ENCODE results near the gene CARS1. TPM values are rescaled to one million over a fixed set of nuclear protein-coding genes. Genes with fewer than 3 reads are reported as not detected.

CARS1 gene
- total RNA-seq, 1 donor from 2014 or later = 47.6 TPM

GRCh38 chr11:3041699-3042441, 15.4 kb downstream of the CARS1 start:
- no peak for DNase-seq (ENCODE audit: low spot score)
- H3K27me3 Mint-ChIP-seq (ENCODE audit: unreplicated experiment) = peaks cover 6% of the 10 kb centered on the region
- no peak overlapping the region for H3K27ac Mint-ChIP-seq (ENCODE audit: unreplicated experiment)
- H3K4me1 Mint-ChIP-seq (ENCODE audit: unreplicated experiment) = no peaks in the 10 kb centered on the region
- H3K9me3 Mint-ChIP-seq (ENCODE audit: unreplicated experiment) = no peaks in the 10 kb centered on the region
- H3K36me3 Mint-ChIP-seq (ENCODE audit: low read depth, unreplicated experiment) = peaks cover 14% of the 10 kb centered on the region
- no peak overlapping the region for H3K4me3 Mint-ChIP-seq (ENCODE audit: unreplicated experiment)
- TF ChIP-seq, protein P1, sequence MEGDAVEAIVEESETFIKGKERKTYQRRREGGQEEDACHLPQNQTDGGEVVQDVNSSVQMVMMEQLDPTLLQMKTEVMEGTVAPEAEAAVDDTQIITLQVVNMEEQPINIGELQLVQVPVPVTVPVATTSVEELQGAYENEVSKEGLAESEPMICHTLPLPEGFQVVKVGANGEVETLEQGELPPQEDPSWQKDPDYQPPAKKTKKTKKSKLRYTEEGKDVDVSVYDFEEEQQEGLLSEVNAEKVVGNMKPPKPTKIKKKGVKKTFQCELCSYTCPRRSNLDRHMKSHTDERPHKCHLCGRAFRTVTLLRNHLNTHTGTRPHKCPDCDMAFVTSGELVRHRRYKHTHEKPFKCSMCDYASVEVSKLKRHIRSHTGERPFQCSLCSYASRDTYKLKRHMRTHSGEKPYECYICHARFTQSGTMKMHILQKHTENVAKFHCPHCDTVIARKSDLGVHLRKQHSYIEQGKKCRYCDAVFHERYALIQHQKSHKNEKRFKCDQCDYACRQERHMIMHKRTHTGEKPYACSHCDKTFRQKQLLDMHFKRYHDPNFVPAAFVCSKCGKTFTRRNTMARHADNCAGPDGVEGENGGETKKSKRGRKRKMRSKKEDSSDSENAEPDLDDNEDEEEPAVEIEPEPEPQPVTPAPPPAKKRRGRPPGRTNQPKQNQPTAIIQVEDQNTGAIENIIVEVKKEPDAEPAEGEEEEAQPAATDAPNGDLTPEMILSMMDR (IDR thresholded peaks at IDR 0.05; ENCODE audit: unreplicated experiment) = no peak

DNA sequence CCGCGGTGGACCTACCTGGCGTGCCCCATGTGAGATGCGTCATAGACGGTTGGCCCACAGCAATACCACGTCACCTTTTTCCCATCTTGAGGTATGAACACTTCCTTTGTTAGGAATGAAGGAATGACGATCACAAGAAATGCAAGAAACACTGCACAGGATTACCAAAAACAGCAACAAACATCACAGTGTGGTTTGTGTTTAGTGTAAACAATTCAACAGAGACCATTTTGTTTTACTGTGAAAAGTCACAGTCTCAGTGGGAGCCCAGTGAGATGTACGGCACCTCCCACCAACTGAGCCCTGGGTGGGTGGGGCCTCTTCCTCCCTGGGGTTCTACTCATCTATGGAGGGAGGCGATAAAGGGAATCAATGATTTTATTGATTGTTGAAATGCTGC, 16.3 kb downstream of the CARS1 start:
- H3K36me3 Mint-ChIP-seq (ENCODE audit: low read depth, unreplicated experiment) = peaks cover 21% of the 10 kb centered on the region

GRCh38 chr11:3037945-3038271, 19.3 kb downstream of the CARS1 start:
- no peak for DNase-seq (ENCODE audit: low spot score)
- H3K9me3 Mint-ChIP-seq (ENCODE audit: unreplicated experiment) = no peaks in the 10 kb centered on the region
- TF ChIP-seq, protein P1 (IDR thresholded peaks at IDR 0.05; ENCODE audit: unreplicated experiment) = no peak
- H3K4me1 Mint-ChIP-seq (ENCODE audit: unreplicated experiment) = no peaks in the 10 kb centered on the region
- no peaks in the 10 kb centered on the region for H3K27me3 Mint-ChIP-seq (ENCODE audit: unreplicated experiment)
- H3K4me3 Mint-ChIP-seq (ENCODE audit: unreplicated experiment) = no peak overlapping the region
- H3K36me3 Mint-ChIP-seq (ENCODE audit: low read depth, unreplicated experiment) = peaks cover 21% of the 10 kb centered on the region
- no peak overlapping the region for H3K27ac Mint-ChIP-seq (ENCODE audit: unreplicated experiment)

More for the DNA sequence above, 16.3 kb downstream of the CARS1 start:
- H3K27me3 Mint-ChIP-seq (ENCODE audit: unreplicated experiment) = peaks cover 6% of the 10 kb centered on the region
- no peak for DNase-seq (ENCODE audit: low spot score)
- no peaks in the 10 kb centered on the region for H3K9me3 Mint-ChIP-seq (ENCODE audit: unreplicated experiment)
- H3K4me1 Mint-ChIP-seq (ENCODE audit: unreplicated experiment) = no peaks in the 10 kb centered on the region
- H3K27ac Mint-ChIP-seq (ENCODE audit: unreplicated experiment) = peak overlapping the region; percentile 59
- TF ChIP-seq, protein P1 (IDR thresholded peaks at IDR 0.05; ENCODE audit: unreplicated experiment) = no peak
- no peak overlapping the region for H3K4me3 Mint-ChIP-seq (ENCODE audit: unreplicated experiment)

DNA sequence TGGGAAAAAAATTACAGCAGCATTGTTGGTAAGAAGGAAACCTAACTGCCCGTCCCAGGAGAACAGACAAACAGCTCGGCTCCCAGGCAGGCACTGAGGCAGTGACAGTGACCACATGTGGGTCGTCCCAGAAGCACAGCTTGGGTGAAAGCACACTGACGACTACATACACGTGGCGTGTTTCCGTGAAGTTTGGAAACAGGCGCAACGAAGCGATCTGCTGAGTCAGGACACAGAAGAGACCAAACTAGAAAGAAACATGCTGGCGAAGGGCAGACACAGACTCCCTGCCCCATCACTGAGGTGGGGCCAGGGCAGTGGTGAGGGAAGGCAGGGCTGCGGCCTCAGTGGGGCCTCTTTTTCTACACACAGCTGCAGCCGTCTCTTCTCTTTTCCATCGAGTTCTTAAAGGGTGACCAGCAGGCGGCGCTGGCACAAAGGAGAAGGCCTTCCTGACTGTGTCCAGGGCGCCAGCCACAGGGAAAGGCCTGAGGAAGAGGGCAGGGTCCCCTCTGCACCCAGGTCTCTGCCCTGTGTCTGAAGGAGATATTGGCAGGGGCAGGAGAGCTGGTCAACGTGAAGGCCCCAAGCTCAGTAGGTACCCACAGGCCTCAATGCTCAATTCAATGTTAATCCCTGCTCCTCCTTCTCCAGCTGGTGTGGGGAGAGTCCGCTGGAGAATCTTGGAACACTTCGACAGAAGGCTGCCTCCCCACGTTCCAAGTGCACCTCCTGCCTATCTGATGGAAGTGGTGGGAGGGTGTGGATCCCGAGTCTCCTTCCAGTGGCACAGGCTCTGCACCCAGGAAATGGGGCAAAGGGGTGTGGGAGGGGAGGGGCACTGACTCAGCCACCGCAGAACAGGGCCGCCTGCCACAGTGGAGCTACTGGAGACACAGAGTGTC, 19.9 kb downstream of the CARS1 start:
- peak; percentile 84 for DNase-seq (ENCODE audit: low spot score)
- peak overlapping the region; percentile 7 for H3K27ac Mint-ChIP-seq (ENCODE audit: unreplicated experiment)

More for the DNA sequence above, 19.9 kb downstream of the CARS1 start:
- TF ChIP-seq, protein P1 (IDR thresholded peaks at IDR 0.05; ENCODE audit: unreplicated experiment) = peak; percentile 78
- H3K4me3 Mint-ChIP-seq (ENCODE audit: unreplicated experiment) = peak overlapping the region; percentile 73
- H3K36me3 Mint-ChIP-seq (ENCODE audit: low read depth, unreplicated experiment) = peaks cover 23% of the 10 kb centered on the region
- no peaks in the 10 kb centered on the region for H3K27me3 Mint-ChIP-seq (ENCODE audit: unreplicated experiment)
- no peaks in the 10 kb centered on the region for H3K9me3 Mint-ChIP-seq (ENCODE audit: unreplicated experiment)
- H3K4me1 Mint-ChIP-seq (ENCODE audit: unreplicated experiment) = peaks cover 4% of the 10 kb centered on the region
